HG03280 (cell line): ENCODE data around the gene ANKRD33B.
"Not testable (repeated sequence)": the region's sequence is repeated elsewhere in the genome, so short reads cannot be mapped to it uniquely, and the experiment has no call there.

Experiments
- ATAC-seq: cut with Tn5 transposase; IDR thresholded peaks from one replicate; pipeline ENCODE4 v1.9.1; 2021; ENCODE audit warnings: mild to moderate bottlenecking, moderate library complexity; ENCODE audit not compliant: unreplicated experiment

ANKRD33B gene

GRCh38 chr5:10591966-10592365, 28.1 kb downstream of the ANKRD33B start:
- ATAC-seq, result no peak

GRCh38 chr5:10592601-10593000, 28.7 kb downstream of the ANKRD33B start:
- ATAC-seq, result peak; percentile 44

- ATAC-seq, result no peak
Measured at GRCh38 chr5:10593531-10594181, 29.8 kb downstream of the ANKRD33B start.

- ATAC-seq, result no peak
Measured at GRCh38 chr5:10594591-10595210, 30.8 kb downstream of the ANKRD33B start.

GRCh38 chr5:10595293-10595671, 31.4 kb downstream of the ANKRD33B start:
- no peak for ATAC-seq

GRCh38 chr5:10595672-10596309, 31.9 kb downstream of the ANKRD33B start:
- no peak for ATAC-seq

GRCh38 chr5:10596310-10596703, 32.4 kb downstream of the ANKRD33B start:
- no peak for ATAC-seq

- ATAC-seq, result no peak
Measured at GRCh38 chr5:10596886-10597451, 33.1 kb downstream of the ANKRD33B start.

GRCh38 chr5:10599113-10599512, 35.2 kb downstream of the ANKRD33B start:
- no peak for ATAC-seq

- ATAC-seq, result no peak
Measured at GRCh38 chr5:10599862-10600284, 36.0 kb downstream of the ANKRD33B start.

GRCh38 chr5:10600626-10601245, 36.9 kb downstream of the ANKRD33B start:
- ATAC-seq, result peak; percentile 76

GRCh38 chr5:10601246-10602030, 37.6 kb downstream of the ANKRD33B start:
- ATAC-seq, result peak; percentile 27

GRCh38 chr5:10602031-10602806, 38.3 kb downstream of the ANKRD33B start:
- ATAC-seq, result no peak

- ATAC-seq, result no peak
Measured at GRCh38 chr5:10604975-10605374, 41.1 kb downstream of the ANKRD33B start.

- ATAC-seq, result not testable (repeated sequence)
Measured at GRCh38 chr5:10606632-10607022, 42.8 kb downstream of the ANKRD33B start.

- ATAC-seq, result peak; percentile 86
Measured at GRCh38 chr5:10607023-10607665, 43.3 kb downstream of the ANKRD33B start.

- peak; percentile 49 for ATAC-seq
Measured at GRCh38 chr5:10607666-10608073, 43.8 kb downstream of the ANKRD33B start.

- not testable (repeated sequence) for ATAC-seq
Measured at GRCh38 chr5:10608081-10608480, 44.2 kb downstream of the ANKRD33B start.

GRCh38 chr5:10610058-10610457, 46.2 kb downstream of the ANKRD33B start:
- no peak for ATAC-seq
